GM10248 (cell line): Measurements from ENCODE around the gene CHST3.
"Not testable (repeated sequence)": the region's sequence is repeated elsewhere in the genome, so short reads cannot be mapped to it uniquely, and the experiment has no call there.

Experiments used
- CTCF ChIA-PET: fragments of 300-600 bp; sonication (Branson Sonifier 250); formaldehyde crosslinking; extraction: SDS; loops from one replicate; lab custom pipeline; 2021; ENCODE audit warnings: antibody characterized with exemption; lab: Yijun Ruan, JAX
- POLR2A ChIA-PET: fragments of 350-650 bp; sonication (Branson Sonifier 250); formaldehyde crosslinking; extraction: SDS; loops from one replicate; lab custom pipeline; 2020; ENCODE audit warnings: antibody characterized with exemption; lab: Yijun Ruan, JAX
- DNase-seq: peaks from one replicate; pipeline ENCODE4 v3.0.0; 2012; ENCODE audit errors: extremely low spot score
- CTCF ChIP-seq: IDR thresholded peaks from 2 replicates; pipeline ENCODE4 v1.5.1; 2012; ENCODE audit warnings: mild to moderate bottlenecking, low read depth; ENCODE audit errors: extremely low read depth, missing control alignments, control extremely low read depth

CHST3 gene

GRCh38 chr10:72031706-72032105, 67.5 kb downstream of the CHST3 start:
- ChIA-PET POLR2A (no interaction called here), CTCF (interaction anchor here (0.8 to 1.4 kb wide), 3 partner anchors 12 to 22 kb away, joined by 3 to 12 read pairs (median 3); no protein-coding TSS in a partner anchor)
- DNase-seq = no peak
- TF ChIP-seq CTCF = no peak

GRCh38 chr10:72032409-72033162, 68.4 kb downstream of the CHST3 start:
- POLR2A ChIA-PET, DNase-seq: not testable (repeated sequence)
- CTCF ChIA-PET = interaction anchor here (0.8 to 1.4 kb wide), 3 partner anchors 11 to 21 kb away, joined by 3 to 12 read pairs (median 3); no protein-coding TSS in a partner anchor

- CTCF ChIA-PET = interaction anchor here (1.0 kb wide), 1 partner anchor 9 kb away, joined by 4 read pairs; no protein-coding TSS in a partner anchor
- POLR2A ChIA-PET = no interaction called here
- no peak for DNase-seq
Observed at GRCh38 chr10:72034040-72034499, 69.9 kb downstream of the CHST3 start.

GRCh38 chr10:72034761-72035160, 70.6 kb downstream of the CHST3 start:
- no peak for DNase-seq
- ChIA-PET CTCF (interaction anchor here (1.1 to 1.9 kb wide), 4 partner anchors 13 to 138 kb away, joined by 3 to 13 read pairs (median 4); no protein-coding TSS in a partner anchor), POLR2A (no interaction called here)
- no peak for TF ChIP-seq CTCF

More at GRCh38 chr10:72034040-72034499, 69.9 kb downstream of the CHST3 start:
- TF ChIP-seq CTCF = no peak

GRCh38 chr10:72035252-72035887, 71.2 kb downstream of the CHST3 start:
- no peak for DNase-seq
- TF ChIP-seq CTCF = no peak
- CTCF ChIA-PET = interaction anchor here (1.1 to 1.9 kb wide), 4 partner anchors 12 to 139 kb away, joined by 3 to 13 read pairs (median 4); no protein-coding TSS in a partner anchor
- POLR2A ChIA-PET = no interaction called here

- TF ChIP-seq CTCF = no peak
- ChIA-PET CTCF (interaction anchor here (3.8 kb wide), 1 partner anchor 12 kb away, joined by 34 read pairs; no protein-coding TSS in a partner anchor), POLR2A (no interaction called here)
- DNase-seq = no peak
Observed at GRCh38 chr10:72037266-72037665, 73.1 kb downstream of the CHST3 start.
